ENCODE results near the gene SGIP1. TPM values are rescaled to one million over a fixed set of nuclear protein-coding genes. Genes with fewer than 3 reads are reported as not detected.

SGIP1 gene
- total RNA-seq, 1 donor from 2014 or later: 4.2 TPM

DNA sequence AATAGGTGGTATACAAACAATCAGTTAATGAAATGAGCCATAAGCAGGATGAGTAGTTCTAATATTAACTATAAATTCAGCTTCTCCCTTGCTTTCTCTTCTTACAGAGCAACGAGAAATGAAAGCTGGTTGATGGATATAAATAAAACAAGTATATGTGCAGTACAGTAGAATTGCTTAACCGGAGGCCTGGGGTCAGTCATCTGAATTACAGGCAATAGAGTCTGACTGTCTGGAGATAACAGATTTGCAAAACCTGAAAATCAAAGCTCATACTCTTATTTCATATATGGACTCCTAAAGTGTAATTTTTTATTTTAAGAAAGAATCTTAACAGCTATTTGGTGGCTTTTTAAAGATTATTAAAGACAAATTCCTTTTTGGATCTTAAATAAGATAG, 43.1 kb upstream of the SGIP1 start:
- H3K4me3 ChIP-seq: no peak overlapping the region
- H3K4me1 ChIP-seq: peaks cover 6% of the 10 kb centered on the region
- H3K79me2 ChIP-seq (ENCODE audit: low read depth): no peaks in the 10 kb centered on the region
- H3K4me2 ChIP-seq: no peak overlapping the region
- no peak overlapping the region for H3K27ac ChIP-seq
- peaks cover 9% of the 10 kb centered on the region for H3K4me1 Mint-ChIP-seq
- H3K9ac ChIP-seq: no peak overlapping the region
- no peaks in the 10 kb centered on the region for H3K27me3 ChIP-seq
- no peak for DNase-seq (ENCODE audit: low spot score)
- H4K20me1 ChIP-seq (ENCODE audit: low read depth): no peaks in the 10 kb centered on the region
- H3F3A ChIP-seq (ENCODE audit: low read depth): no peaks in the 10 kb centered on the region
- no peaks in the 10 kb centered on the region for H3K36me3 ChIP-seq
- H3K9me3 ChIP-seq (ENCODE audit: low read depth): no peaks in the 10 kb centered on the region
- TF ChIP-seq, protein P1, sequence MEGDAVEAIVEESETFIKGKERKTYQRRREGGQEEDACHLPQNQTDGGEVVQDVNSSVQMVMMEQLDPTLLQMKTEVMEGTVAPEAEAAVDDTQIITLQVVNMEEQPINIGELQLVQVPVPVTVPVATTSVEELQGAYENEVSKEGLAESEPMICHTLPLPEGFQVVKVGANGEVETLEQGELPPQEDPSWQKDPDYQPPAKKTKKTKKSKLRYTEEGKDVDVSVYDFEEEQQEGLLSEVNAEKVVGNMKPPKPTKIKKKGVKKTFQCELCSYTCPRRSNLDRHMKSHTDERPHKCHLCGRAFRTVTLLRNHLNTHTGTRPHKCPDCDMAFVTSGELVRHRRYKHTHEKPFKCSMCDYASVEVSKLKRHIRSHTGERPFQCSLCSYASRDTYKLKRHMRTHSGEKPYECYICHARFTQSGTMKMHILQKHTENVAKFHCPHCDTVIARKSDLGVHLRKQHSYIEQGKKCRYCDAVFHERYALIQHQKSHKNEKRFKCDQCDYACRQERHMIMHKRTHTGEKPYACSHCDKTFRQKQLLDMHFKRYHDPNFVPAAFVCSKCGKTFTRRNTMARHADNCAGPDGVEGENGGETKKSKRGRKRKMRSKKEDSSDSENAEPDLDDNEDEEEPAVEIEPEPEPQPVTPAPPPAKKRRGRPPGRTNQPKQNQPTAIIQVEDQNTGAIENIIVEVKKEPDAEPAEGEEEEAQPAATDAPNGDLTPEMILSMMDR (IDR thresholded peaks at IDR 0.05): no peak
- TF ChIP-seq EZH2 (IDR thresholded peaks at IDR 0.05) (no peak), EZH2phosphoT487 (IDR thresholded peaks at IDR 0.05) (no peak)
- H3K4me3 Mint-ChIP-seq: no peak overlapping the region
- no peak overlapping the region for H2AFZ ChIP-seq (replicated peaks)
- no peaks in the 10 kb centered on the region for H3K27me3 Mint-ChIP-seq (ENCODE audit: insufficient read depth, low read depth)
- no peak overlapping the region for H3K27ac Mint-ChIP-seq
- H3K36me3 Mint-ChIP-seq: no peaks in the 10 kb centered on the region
- H3K9me3 Mint-ChIP-seq: no peaks in the 10 kb centered on the region

GRCh38 chr1:66492424-66492823, 41.5 kb upstream of the SGIP1 start:
- Mint-ChIP-seq H3K27ac (no peak overlapping the region), H3K4me1 (peaks cover 9% of the 10 kb centered on the region), H3K36me3 (no peaks in the 10 kb centered on the region), H3K9me3 (no peaks in the 10 kb centered on the region), H3K4me3 (no peak overlapping the region), H3K27me3 (ENCODE audit: insufficient read depth, low read depth) (no peaks in the 10 kb centered on the region)
- Histone ChIP-seq H3K9me3 (ENCODE audit: low read depth) (no peaks in the 10 kb centered on the region), H3K4me3 (no peak overlapping the region), H3K27me3 (no peaks in the 10 kb centered on the region), H3K27ac (no peak overlapping the region), H2AFZ (replicated peaks) (no peak overlapping the region), H3K4me1 (peaks cover 6% of the 10 kb centered on the region), H3K9ac (no peak overlapping the region), H3K79me2 (ENCODE audit: low read depth) (no peaks in the 10 kb centered on the region), H3F3A (ENCODE audit: low read depth) (no peaks in the 10 kb centered on the region), H4K20me1 (ENCODE audit: low read depth) (no peaks in the 10 kb centered on the region), H3K36me3 (no peaks in the 10 kb centered on the region), H3K4me2 (no peak overlapping the region)
- no peak for DNase-seq (ENCODE audit: low spot score)
- TF ChIP-seq, protein P1 (IDR thresholded peaks at IDR 0.05): no peak
- TF ChIP-seq EZH2 (IDR thresholded peaks at IDR 0.05): no peak
- no peak for TF ChIP-seq EZH2phosphoT487 (IDR thresholded peaks at IDR 0.05)

GRCh38 chr1:66493731-66494130, 40.2 kb upstream of the SGIP1 start:
- no peaks in the 10 kb centered on the region for H3K27me3 Mint-ChIP-seq (ENCODE audit: insufficient read depth, low read depth)
- Histone ChIP-seq H3K9ac (no peak overlapping the region), H3K4me2 (no peak overlapping the region), H3K27ac (no peak overlapping the region), H3K79me2 (ENCODE audit: low read depth) (no peaks in the 10 kb centered on the region), H3K4me3 (no peak overlapping the region), H3K9me3 (ENCODE audit: low read depth) (no peaks in the 10 kb centered on the region), H3K4me1 (peaks cover 6% of the 10 kb centered on the region), H3K36me3 (no peaks in the 10 kb centered on the region), H3F3A (ENCODE audit: low read depth) (no peaks in the 10 kb centered on the region), H4K20me1 (ENCODE audit: low read depth) (no peaks in the 10 kb centered on the region), H3K27me3 (no peaks in the 10 kb centered on the region), H2AFZ (replicated peaks) (peak overlapping the region; percentile 50)
- H3K36me3 Mint-ChIP-seq: no peaks in the 10 kb centered on the region
- peaks cover 9% of the 10 kb centered on the region for H3K4me1 Mint-ChIP-seq
- no peaks in the 10 kb centered on the region for H3K9me3 Mint-ChIP-seq
- DNase-seq (ENCODE audit: low spot score): no peak
- no peak overlapping the region for H3K27ac Mint-ChIP-seq
- TF ChIP-seq, protein P1 (IDR thresholded peaks at IDR 0.05): no peak
- TF ChIP-seq EZH2 (IDR thresholded peaks at IDR 0.05) (no peak), EZH2phosphoT487 (IDR thresholded peaks at IDR 0.05) (no peak)
- no peak overlapping the region for H3K4me3 Mint-ChIP-seq

Measured in neural progenitor cell (in vitro differentiated cells).